ENCODE data around the gene KCNC3.

Gene KCNC3

DNA sequence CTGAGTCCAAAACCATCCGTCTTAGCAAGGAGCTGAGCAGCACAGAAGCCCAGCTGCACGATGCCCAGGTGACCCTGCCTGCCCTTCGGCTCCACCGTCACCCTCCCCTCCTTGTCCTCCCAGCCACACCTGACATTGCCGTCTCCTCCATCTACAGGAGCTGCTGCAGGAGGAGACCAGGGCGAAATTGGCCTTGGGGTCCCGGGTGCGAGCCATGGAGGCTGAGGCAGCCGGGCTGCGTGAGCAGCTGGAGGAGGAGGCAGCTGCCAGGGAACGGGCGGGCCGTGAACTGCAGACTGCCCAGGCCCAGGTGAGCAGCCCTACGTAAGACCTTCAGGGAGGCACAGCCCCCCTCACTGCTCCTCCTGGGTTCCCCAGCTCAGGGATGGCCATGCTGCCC, 49.1 kb downstream of the KCNC3 start:
- Histone ChIP-seq H3K4me3 (ENCODE audit: low read depth, low read length) (no peak overlapping the region), H3K4me1 (ENCODE audit: control insufficient read depth, insufficient read depth, low read length) (no peaks in the 10 kb centered on the region), H3K27ac (ENCODE audit: extremely low read depth, low read depth, low read length) (no peak overlapping the region), H3K9me3 (ENCODE audit: control insufficient read depth, insufficient read depth, low read depth, low read length) (no peaks in the 10 kb centered on the region), H3K36me3 (ENCODE audit: control insufficient read depth in 2 of 2, insufficient read depth in 1 of 2, low read length in 2 of 2) (peaks cover 4 to 18% of the 10 kb centered on the region in 2 experiments; a peak in 2 of 3 replicates)
- POLR2A ChIA-PET: no interaction called here
- TF ChIP-seq ZNF701 (tag by site-specific recombination; IDR thresholded peaks at IDR 0.05) (no peak), TCF7L2 (IDR thresholded peaks at IDR 0.05; ENCODE audit: borderline replicate concordance, low read depth, low read length) (no peak), YY1 (tag by site-specific recombination; IDR thresholded peaks at IDR 0.05) (no peak), ZNF792 (tag by site-specific recombination; IDR thresholded peaks at IDR 0.05) (no peak), ZNF292 (tag by site-specific recombination; IDR thresholded peaks at IDR 0.05; ENCODE audit: borderline replicate concordance, low read depth) (no peak), ZBTB17 (tag by site-specific recombination; IDR thresholded peaks at IDR 0.05) (no peak), ZNF629 (tag by site-specific recombination; IDR thresholded peaks at IDR 0.05) (no peak), ZNF518A (tag by site-specific recombination; conservative IDR thresholded peaks at IDR 0.05; ENCODE audit: low read depth) (no peak), PRDM6 (tag by site-specific recombination; IDR thresholded peaks at IDR 0.05) (no peak), ZSCAN23 (tag by site-specific recombination; IDR thresholded peaks at IDR 0.05) (no peak), SCRT1 (tag by site-specific recombination; IDR thresholded peaks at IDR 0.05; ENCODE audit: borderline replicate concordance) (no peak), OSR2 (tag by site-specific recombination; IDR thresholded peaks at IDR 0.05) (no peak)
- CTCF ChIA-PET: interaction anchor here (0.6 to 0.7 kb wide), 2 partner anchors 33 to 258 kb away, joined by 3 to 4 read pairs; no protein-coding TSS in a partner anchor

DNA sequence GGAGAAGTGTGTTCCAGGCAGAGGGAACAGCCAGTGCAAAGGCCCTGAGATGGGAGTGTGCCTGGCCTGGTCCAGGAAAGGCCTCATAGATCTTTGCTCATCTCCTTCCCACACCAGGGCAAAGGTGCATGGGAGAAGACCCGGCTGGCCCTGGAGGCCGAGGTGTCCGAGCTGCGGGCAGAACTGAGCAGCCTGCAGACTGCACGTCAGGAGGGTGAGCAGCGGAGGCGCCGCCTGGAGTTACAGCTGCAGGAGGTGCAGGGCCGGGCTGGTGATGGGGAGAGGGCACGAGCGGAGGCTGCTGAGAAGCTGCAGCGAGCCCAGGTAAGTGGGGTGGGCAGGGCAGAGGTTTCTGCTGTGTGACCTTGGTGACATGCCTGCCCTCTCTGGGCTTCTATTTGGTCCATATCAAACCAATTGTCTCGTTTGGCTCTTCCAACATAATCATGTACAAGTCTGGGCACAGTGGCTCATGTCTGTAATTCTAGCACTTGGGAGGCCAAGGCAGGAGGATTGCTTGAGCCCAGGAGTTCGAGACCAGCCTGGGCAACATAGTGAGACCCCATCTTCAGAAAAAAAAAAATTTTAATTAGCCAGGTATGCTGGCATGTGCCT, 51.1 kb downstream of the KCNC3 start:
- POLR2A ChIA-PET: interaction anchor here (0.7 kb wide), 1 partner anchor 11 kb away, joined by 3 read pairs; no protein-coding TSS in a partner anchor
- CTCF ChIA-PET: interaction anchor here (0.6 kb wide), 1 partner anchor 42 kb away, joined by 3 read pairs; no protein-coding TSS in a partner anchor
- Histone ChIP-seq H3K4me3 (ENCODE audit: low read depth, low read length) (no peak overlapping the region), H3K36me3 (ENCODE audit: control insufficient read depth in 2 of 2, insufficient read depth in 1 of 2, low read length in 2 of 2) (peaks cover 0 to 18% of the 10 kb centered on the region in 2 experiments; a peak in 2 of 3 replicates), H3K4me1 (ENCODE audit: control insufficient read depth, insufficient read depth, low read length) (no peaks in the 10 kb centered on the region), H3K9me3 (ENCODE audit: control insufficient read depth, insufficient read depth, low read depth, low read length) (no peaks in the 10 kb centered on the region), H3K27ac (ENCODE audit: extremely low read depth, low read depth, low read length) (no peak overlapping the region)
- no peak for TF ChIP-seq ZNF639 (tag by site-specific recombination; IDR thresholded peaks at IDR 0.05)
- TF ChIP-seq ZNF121 (tag by site-specific recombination; IDR thresholded peaks at IDR 0.05): peak; percentile 88
- TF ChIP-seq ZNF791 (tag by site-specific recombination; IDR thresholded peaks at IDR 0.05): no peak
- peak; percentile 61 for TF ChIP-seq ZNF623 (tag by site-specific recombination; IDR thresholded peaks at IDR 0.05)
- no peak for TF ChIP-seq KLF10 (tag by site-specific recombination; IDR thresholded peaks at IDR 0.05)
- peak; percentile 58; the same call in 1 of the 2 replicates for TF ChIP-seq ZNF768 (tag by site-specific recombination; IDR thresholded peaks at IDR 0.05)

All from HEK293 (cell line).